CD14-positive monocyte (primary cell): ENCODE data around the gene SPZ1. TPM values are rescaled to one million over a fixed set of nuclear protein-coding genes. Genes with fewer than 3 reads are reported as not detected.

Experiments
- DNase-seq, 3 donors: peaks; one replicate each; pipeline ENCODE4 v3.0.0-alpha.2; 2011 to 2022
- H2AFZ ChIP-seq: 2 replicates; pipeline ENCODE4 v1.6.0; 2012; ENCODE audit warnings: mild to moderate bottlenecking, low read depth, low read length, inconsistent platforms; ENCODE audit not compliant: insufficient read depth, poor library complexity, severe bottlenecking
- H3K27ac ChIP-seq, 2 donors: 1 replicate in 1 of 2; 2 replicates in 1 of 2; pipeline ENCODE4 v1.5.1; 2012 to 2013; ENCODE audit warnings: low read length in 2 of 2, control low read depth in 1 of 2, inconsistent platforms in 1 of 2, low read depth in 1 of 2, mild to moderate bottlenecking in 1 of 2
- H3K27me3 ChIP-seq, 2 donors: one replicate each; pipeline versions ENCODE4 v1.6.0 to v1.6.1; 2011 to 2013; ENCODE audit warnings: low read length in 2 of 2; ENCODE audit not compliant: control insufficient read depth in 2 of 2, insufficient read depth in 2 of 2
- H3K36me3 ChIP-seq, 2 donors: replicated peaks in 1 of 2; 1 replicate in 1 of 2; 2 replicates in 1 of 2; pipeline versions ENCODE4 v1.5.1 to v1.6.1; 2012 to 2013; ENCODE audit warnings: low read length in 2 of 2, control low read depth in 1 of 2, inconsistent platforms in 1 of 2, mild to moderate bottlenecking in 1 of 2; ENCODE audit not compliant: insufficient read depth in 2 of 2, control insufficient read depth in 1 of 2
- H3K4me1 ChIP-seq, 2 donors: 1 replicate in 1 of 2; 2 replicates in 1 of 2; pipeline versions ENCODE4 v1.5.1 to v1.6.1; 2012 to 2013; ENCODE audit warnings: low read length in 2 of 2, control low read depth in 1 of 2, inconsistent platforms in 1 of 2, mild to moderate bottlenecking in 1 of 2, moderate library complexity in 1 of 2; ENCODE audit not compliant: insufficient read depth in 2 of 2, control insufficient read depth in 1 of 2
- H3K4me2 ChIP-seq: replicated peaks from 2 replicates; pipeline ENCODE3; 2012; ENCODE audit warnings: low read length, moderate library complexity, mild to moderate bottlenecking; ENCODE audit not compliant: poor library complexity, severe bottlenecking; ENCODE audit errors: extremely low read depth
- H3K4me3 ChIP-seq, 3 experiments: fragments of 200-600 bp in 1 of 3; sonication (generic) in 1 of 3; replicated peaks in 1 of 3; 1 replicate in 2 of 3; 2 replicates in 1 of 3; pipeline ENCODE4 v1.5.1; 2011 to 2013; ENCODE audit warnings: low read length in 3 of 3, mild to moderate bottlenecking in 3 of 3, control low read depth in 2 of 3, low read depth in 2 of 3, inconsistent platforms in 1 of 3, moderate library complexity in 1 of 3
- H3K79me2 ChIP-seq: 2 replicates; pipeline ENCODE4 v1.6.0; 2012; ENCODE audit warnings: mild to moderate bottlenecking, control low read depth, inconsistent platforms, low read length, moderate library complexity; ENCODE audit not compliant: insufficient read depth
- H3K9ac ChIP-seq: 2 replicates; pipeline ENCODE4 v1.6.0; 2017; ENCODE audit warnings: low read length, mild to moderate bottlenecking; ENCODE audit not compliant: insufficient read depth, poor library complexity, severe bottlenecking
- H3K9me3 ChIP-seq, 2 donors: replicated peaks in 1 of 2; 1 replicate in 1 of 2; 2 replicates in 1 of 2; pipeline versions ENCODE4 v1.5.1 to v1.6.1; 2012 to 2013; ENCODE audit warnings: low read length in 2 of 2, control low read depth in 1 of 2; ENCODE audit not compliant: control insufficient read depth in 1 of 2, insufficient read depth in 1 of 2
- H4K20me1 ChIP-seq: 2 replicates; pipeline ENCODE4 v1.6.0; 2012; ENCODE audit warnings: mild to moderate bottlenecking, low read length, control low read depth, moderate library complexity; ENCODE audit not compliant: insufficient read depth
- H3K27ac Mint-ChIP-seq, 7 donors: one replicate each; pipeline ENCODE4 v1.8.0; 2020; ENCODE audit warnings: mild to moderate bottlenecking in 7 of 7, mixed read lengths in 7 of 7, moderate library complexity in 6 of 7, inconsistent platforms in 2 of 7
- H3K27me3 Mint-ChIP-seq, 3 donors: one replicate each; pipeline ENCODE4 v1.8.0; 2021 to 2022; ENCODE audit warnings: low read depth in 3 of 3, mild to moderate bottlenecking in 3 of 3, mixed read lengths in 3 of 3, moderate library complexity in 3 of 3, inconsistent platforms in 1 of 3
- H3K36me3 Mint-ChIP-seq, 2 donors: one replicate each; pipeline ENCODE4 v1.8.0; 2020; ENCODE audit warnings: mixed read lengths in 2 of 2, inconsistent platforms in 1 of 2, mild to moderate bottlenecking in 1 of 2
- H3K4me1 Mint-ChIP-seq: one replicate; pipeline ENCODE4 v1.8.0; 2020; ENCODE audit warnings: mild to moderate bottlenecking, mixed read lengths
- H3K4me3 Mint-ChIP-seq, 2 donors: one replicate each; pipeline ENCODE4 v1.8.0; 2020; ENCODE audit warnings: mild to moderate bottlenecking in 2 of 2, mixed read lengths in 2 of 2, moderate library complexity in 1 of 2
- H3K9me3 Mint-ChIP-seq, 7 donors: one replicate each; pipeline ENCODE4 v1.8.0; 2020 to 2022; ENCODE audit warnings: mixed read lengths in 7 of 7, mild to moderate bottlenecking in 6 of 7, moderate library complexity in 6 of 7, inconsistent platforms in 2 of 7
- CTCF ChIP-seq: fragments of 200-600 bp; IDR thresholded peaks from one replicate; pipeline ENCODE4 v1.8.0; 2022; ENCODE audit warnings: antibody characterized with exemption, mild to moderate bottlenecking
- WGBS: methylation state at CpG from one replicate; pipeline ENCODE4 v1.1.5; 2013; ENCODE audit warnings: missing lambda C conversion rate; ENCODE audit not compliant: insufficient coverage; 5-methylcytosine and 5-hydroxymethylcytosine counted together
- intact Hi-C, 2 donors: fragments of 100-400 bp; cut with micrococcal nuclease; formaldehyde crosslinking; loops; one replicate each; pipeline versions ENCODE4 v1.15.0 to v1.15.1; 2023
- polyA plus RNA-seq, 3 donors: library from polyadenylated mRNA; depleted of rRNA in 1 of 3; unstranded in 2 of 3; stranded (reverse) in 1 of 3; fragments of 300-500 nt in 2 of 3; fragments of >200 nt in 1 of 3; fragmentation: Illumina TruSeq in 2 of 3; gene quantifications; 1 replicate in 2 of 3; 2 replicates in 1 of 3; pipeline ENCODE4 v1.2.3, GENCODE V29; 2012 to 2021

The SPZ1 gene
- polyA plus RNA-seq, 3 donors: not detected

- intact Hi-C loops: no loop called here
- DNase-seq: no peak
- H4K20me1 ChIP-seq: no peaks in the 10 kb centered on the region
- Mint-ChIP-seq H3K4me1 (peaks cover 6% of the 10 kb centered on the region), H3K36me3 (no peaks in the 10 kb centered on the region), H3K4me3 (no peak overlapping the region), H3K27ac (no peak overlapping the region), H3K9me3 (peaks cover 0 to 4% (median 0%) of the 10 kb centered on the region in 7 donors), H3K27me3 (peaks cover 1 to 3% (median 2%) of the 10 kb centered on the region in 3 donors)
- no peaks in the 10 kb centered on the region for H3K79me2 ChIP-seq
- H3K9me3 ChIP-seq: no peaks in the 10 kb centered on the region
- no peak for TF ChIP-seq CTCF
- H3K4me1 ChIP-seq: no peaks in the 10 kb centered on the region
- H3K36me3 ChIP-seq: no peaks in the 10 kb centered on the region
- H3K27me3 ChIP-seq: no peaks in the 10 kb centered on the region
- no CpG with 5 or more reads among the region's 2 CpGs for WGBS
- no peak overlapping the region for H2AFZ ChIP-seq
- H3K4me3 ChIP-seq: no peak overlapping the region
- H3K9ac ChIP-seq: no peak overlapping the region
- H3K27ac ChIP-seq: no peak overlapping the region
- H3K4me2 ChIP-seq: no peak overlapping the region
Observed at GRCh38 chr5:80288177-80288576, 31.6 kb upstream of the SPZ1 start.

GRCh38 chr5:80289320-80289719, 30.5 kb upstream of the SPZ1 start:
- no peaks in the 10 kb centered on the region for H4K20me1 ChIP-seq
- intact Hi-C loops: no loop called here
- peaks cover 1 to 2% (median 1%) of the 10 kb centered on the region in 3 donors for H3K27me3 Mint-ChIP-seq
- H3K36me3 Mint-ChIP-seq: no peaks in the 10 kb centered on the region
- no peak overlapping the region for H3K4me3 Mint-ChIP-seq
- H3K9ac ChIP-seq: no peak overlapping the region
- no peak overlapping the region for H3K4me2 ChIP-seq
- H2AFZ ChIP-seq: no peak overlapping the region
- H3K4me1 ChIP-seq: no peaks in the 10 kb centered on the region
- H3K79me2 ChIP-seq: no peaks in the 10 kb centered on the region
- H3K36me3 ChIP-seq: no peaks in the 10 kb centered on the region
- TF ChIP-seq CTCF: no peak
- H3K4me3 ChIP-seq: no peak overlapping the region
- H3K4me1 Mint-ChIP-seq: peaks cover 6% of the 10 kb centered on the region
- H3K27ac ChIP-seq: no peak overlapping the region
- 88% methylated on average over 1 of the region's 2 CpGs for whole genome bisulfite sequencing
- H3K27me3 ChIP-seq: no peaks in the 10 kb centered on the region
- no peak for DNase-seq
- H3K9me3 Mint-ChIP-seq: peaks cover 0 to 4% (median 0%) of the 10 kb centered on the region in 7 donors
- no peaks in the 10 kb centered on the region for H3K9me3 ChIP-seq
- H3K27ac Mint-ChIP-seq: no peak overlapping the region
